MM.1S (cell line): ENCODE results near the gene FBXW5.

ENCODE experiments used
- DNase-seq: peaks from one replicate; pipeline ENCODE4 v3.0.0-alpha.2; 2015
- H2AFZ ChIP-seq: fragments of 300-600 bp; sonication (generic); 2 replicates; pipeline ENCODE4 v1.6.0; 2016; ENCODE audit warnings: antibody characterized with exemption, low read length
- H3F3A ChIP-seq: fragments of 300-600 bp; sonication (generic); 2 replicates; pipeline ENCODE4 v1.6.1; 2016; ENCODE audit warnings: mild to moderate bottlenecking, antibody characterized with exemption, low read length, moderate library complexity, mixed read lengths; ENCODE audit not compliant: insufficient read depth
- H3K27ac ChIP-seq: fragments of 300-600 bp; sonication (generic); 2 replicates; pipeline ENCODE4 v1.5.1; 2016; ENCODE audit warnings: mild to moderate bottlenecking, low read length
- H3K27me3 ChIP-seq: fragments of 300-600 bp; sonication (generic); replicated peaks from 2 replicates; pipeline ENCODE4 v1.6.0; 2016; ENCODE audit warnings: low read length; ENCODE audit not compliant: insufficient read depth
- H3K36me3 ChIP-seq: fragments of 300-600 bp; sonication (generic); replicated peaks from 2 replicates; pipeline ENCODE4 v1.6.1; 2016; ENCODE audit warnings: mild to moderate bottlenecking, low read length, mixed read lengths; ENCODE audit not compliant: insufficient read depth
- H3K4me1 ChIP-seq: fragments of 300-600 bp; sonication (generic); 2 replicates; pipeline ENCODE4 v1.6.1; 2016; ENCODE audit warnings: low read length, mixed read lengths
- H3K4me2 ChIP-seq: fragments of 300-600 bp; sonication (generic); 2 replicates; pipeline ENCODE4 v1.6.0; 2016; ENCODE audit warnings: low read depth, low read length
- H3K4me3 ChIP-seq: fragments of 300-600 bp; sonication (generic); 2 replicates; pipeline ENCODE4 v1.5.1; 2016; ENCODE audit warnings: low read length, mixed read lengths
- H3K79me2 ChIP-seq: fragments of 300-600 bp; sonication (generic); 2 replicates; pipeline ENCODE4 v1.6.1; 2016; ENCODE audit warnings: mixed run types, low read length, mixed read lengths
- H3K9ac ChIP-seq: fragments of 300-600 bp; sonication (generic); 2 replicates; pipeline ENCODE4 v1.6.1; 2016; ENCODE audit warnings: low read length, mixed read lengths
- H3K9me2 ChIP-seq: fragments of 300-600 bp; sonication (generic); replicated peaks from 2 replicates; pipeline ENCODE4 v1.6.1; 2016; ENCODE audit warnings: mild to moderate bottlenecking, low read length, mixed read lengths; ENCODE audit not compliant: insufficient read depth
- H3K9me3 ChIP-seq: fragments of 300-600 bp; sonication (generic); replicated peaks from 2 replicates; pipeline ENCODE4 v1.6.1; 2016; ENCODE audit warnings: mild to moderate bottlenecking, low read length, mixed read lengths; ENCODE audit not compliant: insufficient read depth
- H4K20me1 ChIP-seq: fragments of 300-600 bp; sonication (generic); 2 replicates; pipeline ENCODE4 v1.6.1; 2016; ENCODE audit warnings: mild to moderate bottlenecking, low read length, moderate library complexity, mixed read lengths; ENCODE audit not compliant: insufficient read depth
- EZH2 ChIP-seq: fragments of 300-600 bp; sonication (generic); optimal IDR thresholded peaks from 2 replicates; pipeline ENCODE3; 2017; ENCODE audit warnings: low read depth, mild to moderate bottlenecking, antibody characterized with exemption, low read length, mixed read lengths
- EZH2phosphoT487 ChIP-seq: fragments of 300-600 bp; sonication (generic); IDR thresholded peaks from 2 replicates; pipeline ENCODE4 v1.6.1; 2018; ENCODE audit warnings: antibody characterized with exemption, low read length
- TF ChIP-seq, protein P1 (sequence below): fragments of 300-600 bp; sonication (generic); IDR thresholded peaks from 2 replicates; pipeline ENCODE4 v1.5.1; 2016; ENCODE audit warnings: antibody characterized with exemption, low read length, mixed read lengths

The FBXW5 gene

DNA sequence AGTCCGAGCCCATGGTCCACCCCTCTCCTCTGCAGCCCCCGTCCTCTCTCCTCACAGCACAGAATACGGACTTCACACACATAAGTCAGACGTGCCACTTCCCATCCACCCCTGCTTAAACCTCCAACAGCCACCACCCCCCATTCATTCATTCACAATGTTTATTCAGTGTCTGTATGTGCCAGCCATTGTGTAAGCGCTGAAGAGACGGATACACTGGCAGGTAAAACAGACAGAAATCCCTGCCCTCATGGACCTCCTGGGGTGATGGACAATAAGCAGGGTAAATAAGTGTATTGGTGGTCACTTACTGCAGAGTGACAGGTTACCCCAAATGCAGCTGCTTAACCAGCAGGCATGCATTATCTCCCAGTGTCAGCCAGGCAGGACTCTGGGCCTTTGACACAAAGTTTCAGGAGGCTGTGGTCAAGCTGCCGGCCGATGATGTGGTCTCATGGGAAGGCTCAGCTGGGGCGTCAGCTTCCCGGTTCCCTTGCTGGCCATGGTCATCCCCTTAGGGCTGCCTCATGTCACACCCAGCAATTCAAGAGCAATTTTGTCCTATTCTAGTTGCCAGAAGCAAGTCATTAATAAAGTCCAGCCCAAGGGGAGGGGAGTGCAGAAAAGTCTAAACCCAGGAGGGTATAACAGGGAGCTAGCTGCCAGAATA, 45.8 kb upstream of the FBXW5 start:
- Histone ChIP-seq H4K20me1 (no peaks in the 10 kb centered on the region), H3K27me3 (peaks cover 55% of the 10 kb centered on the region), H3K27ac (no peak overlapping the region), H3F3A (no peaks in the 10 kb centered on the region; the same call in 1 of the 2 replicates), H3K79me2 (no peaks in the 10 kb centered on the region), H2AFZ (no peak overlapping the region), H3K4me1 (no peaks in the 10 kb centered on the region), H3K4me2 (no peak overlapping the region), H3K9me2 (no peaks in the 10 kb centered on the region), H3K36me3 (no peaks in the 10 kb centered on the region), H3K4me3 (no peak overlapping the region), H3K9ac (no peak overlapping the region), H3K9me3 (no peaks in the 10 kb centered on the region)
- DNase-seq = no peak
- TF ChIP-seq, protein P1, sequence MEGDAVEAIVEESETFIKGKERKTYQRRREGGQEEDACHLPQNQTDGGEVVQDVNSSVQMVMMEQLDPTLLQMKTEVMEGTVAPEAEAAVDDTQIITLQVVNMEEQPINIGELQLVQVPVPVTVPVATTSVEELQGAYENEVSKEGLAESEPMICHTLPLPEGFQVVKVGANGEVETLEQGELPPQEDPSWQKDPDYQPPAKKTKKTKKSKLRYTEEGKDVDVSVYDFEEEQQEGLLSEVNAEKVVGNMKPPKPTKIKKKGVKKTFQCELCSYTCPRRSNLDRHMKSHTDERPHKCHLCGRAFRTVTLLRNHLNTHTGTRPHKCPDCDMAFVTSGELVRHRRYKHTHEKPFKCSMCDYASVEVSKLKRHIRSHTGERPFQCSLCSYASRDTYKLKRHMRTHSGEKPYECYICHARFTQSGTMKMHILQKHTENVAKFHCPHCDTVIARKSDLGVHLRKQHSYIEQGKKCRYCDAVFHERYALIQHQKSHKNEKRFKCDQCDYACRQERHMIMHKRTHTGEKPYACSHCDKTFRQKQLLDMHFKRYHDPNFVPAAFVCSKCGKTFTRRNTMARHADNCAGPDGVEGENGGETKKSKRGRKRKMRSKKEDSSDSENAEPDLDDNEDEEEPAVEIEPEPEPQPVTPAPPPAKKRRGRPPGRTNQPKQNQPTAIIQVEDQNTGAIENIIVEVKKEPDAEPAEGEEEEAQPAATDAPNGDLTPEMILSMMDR = no peak
- no peak for TF ChIP-seq EZH2
- TF ChIP-seq EZH2phosphoT487 = no peak

DNA sequence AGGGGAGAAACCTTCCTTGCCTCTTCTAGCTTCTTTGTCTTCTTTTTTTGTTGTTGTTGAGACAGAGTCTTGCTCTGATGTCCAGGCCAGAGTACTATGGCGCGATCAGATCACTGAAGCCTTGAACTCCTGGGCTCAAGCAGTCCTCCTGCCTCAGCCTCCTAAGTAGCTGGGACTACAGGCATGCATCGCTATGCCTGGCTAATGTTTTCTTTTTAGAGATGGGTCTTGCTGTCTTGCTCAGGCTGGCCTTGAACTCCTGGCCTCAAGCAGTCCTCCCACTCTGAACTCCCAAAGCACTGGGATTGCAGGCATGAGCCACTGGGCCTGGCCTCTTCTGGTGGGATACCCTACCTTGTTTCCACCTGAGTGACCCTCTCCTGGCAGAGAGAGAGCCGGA, 44.3 kb upstream of the FBXW5 start:
- Histone ChIP-seq H3K27ac (no peak overlapping the region), H3K27me3 (peaks cover 70% of the 10 kb centered on the region), H3K9me2 (no peaks in the 10 kb centered on the region), H3K9ac (no peak overlapping the region), H3K4me2 (no peak overlapping the region), H3K36me3 (no peaks in the 10 kb centered on the region), H3K9me3 (no peaks in the 10 kb centered on the region), H2AFZ (no peak overlapping the region), H3F3A (no peaks in the 10 kb centered on the region; the same call in 1 of the 2 replicates), H3K4me3 (no peak overlapping the region), H4K20me1 (no peaks in the 10 kb centered on the region), H3K79me2 (no peaks in the 10 kb centered on the region), H3K4me1 (no peaks in the 10 kb centered on the region)
- no peak for TF ChIP-seq EZH2
- TF ChIP-seq, protein P1 = no peak
- no peak for TF ChIP-seq EZH2phosphoT487
- DNase-seq = no peak

DNA sequence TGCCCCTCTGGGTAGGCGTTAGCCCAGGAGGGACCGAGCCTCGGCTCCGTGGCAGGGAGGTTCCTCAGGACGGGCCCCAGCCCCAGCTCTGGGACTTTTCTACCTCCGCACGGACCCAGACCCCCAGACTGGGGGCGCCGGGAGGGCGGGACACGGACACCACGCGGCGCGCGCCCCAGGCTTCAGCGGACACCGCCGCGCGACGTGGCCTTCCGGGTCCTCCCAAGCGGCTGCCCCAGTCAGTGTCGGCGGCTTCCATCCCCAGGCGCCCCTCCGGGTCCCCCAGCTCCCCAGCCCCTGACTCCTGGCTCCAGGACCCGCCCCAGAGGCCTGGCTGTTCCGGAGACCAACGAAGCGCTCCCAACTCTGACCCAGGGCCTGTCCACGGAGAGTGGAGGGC, 41.3 kb upstream of the FBXW5 start:
- Histone ChIP-seq H4K20me1 (no peaks in the 10 kb centered on the region), H3K36me3 (no peaks in the 10 kb centered on the region), H3K9ac (no peak overlapping the region), H3K9me2 (no peaks in the 10 kb centered on the region), H3K27ac (no peak overlapping the region), H3K4me1 (no peaks in the 10 kb centered on the region), H3K27me3 (peaks cover 92% of the 10 kb centered on the region), H3F3A (no peaks in the 10 kb centered on the region), H3K9me3 (no peaks in the 10 kb centered on the region), H3K79me2 (no peaks in the 10 kb centered on the region), H2AFZ (no peak overlapping the region), H3K4me3 (no peak overlapping the region), H3K4me2 (no peak overlapping the region)
- TF ChIP-seq EZH2 (no peak), EZH2phosphoT487 (no peak)
- TF ChIP-seq, protein P1 = no peak
- no peak for DNase-seq
